ENCODE results near the gene C11orf87. TPM values are rescaled to one million over a fixed set of nuclear protein-coding genes. Genes with fewer than 3 reads are reported as not detected.

Gene C11orf87
- total RNA-seq, result not detected in 2 replicates

GRCh38 chr11:109421981-109422869, at the start of gene C11orf87:
C11orf87 (plus strand) TSS chr11:109422190; CDS start chr11:109423634, 1,444 bp downstream.

Data from subcutaneous preadipocyte (primary cell).